ENCODE measurements around the gene RALGPS1. TPM values are rescaled to one million over a fixed set of nuclear protein-coding genes. Genes with fewer than 3 reads are reported as not detected.
A peak's percentile ranks its signal among the peaks of the same experiment; 100 is the strongest.
"Not testable (repeated sequence)": the region's sequence is repeated elsewhere in the genome, so short reads cannot be mapped to it uniquely, and the experiment has no call there.

The RALGPS1 gene
- total RNA-seq, 1 experiment from 2014 or later, result 8.2 TPM

DNA sequence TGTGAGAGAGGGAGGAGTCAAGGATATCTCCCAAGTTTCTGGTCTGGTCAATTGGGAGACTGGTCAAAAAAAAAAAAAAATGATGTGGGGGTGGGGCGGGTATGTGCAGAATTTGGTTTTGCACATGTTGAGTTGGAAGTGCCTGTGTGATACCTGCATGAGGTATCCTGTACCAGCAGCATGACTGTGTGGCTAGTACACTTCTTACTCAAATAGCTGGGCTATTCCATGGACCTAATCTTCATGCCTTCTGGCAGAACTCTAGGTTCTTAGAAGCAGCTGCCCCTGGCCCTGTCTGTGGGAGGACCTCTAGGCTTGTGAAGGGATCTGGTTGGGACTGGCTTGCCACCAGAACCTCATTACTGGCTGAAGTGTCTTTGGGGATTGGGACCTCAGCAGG, 93.5 kb downstream of the RALGPS1 start:
- Histone ChIP-seq H3K9ac (ENCODE audit: low read length) (no peak overlapping the region), H3K9me2 (replicated peaks; ENCODE audit: insufficient read depth, low read length) (no peaks in the 10 kb centered on the region), H3K4me3 (ENCODE audit: low read length) (no peak overlapping the region), H3K4me2 (ENCODE audit: low read depth, low read length, poor library complexity, severe bottlenecking) (no peak overlapping the region), H3K27ac (ENCODE audit: low read length) (no peak overlapping the region), H2AFZ (ENCODE audit: low read length) (no peak overlapping the region), H3K79me2 (ENCODE audit: low read length) (no peaks in the 10 kb centered on the region), H3K27me3 (ENCODE audit: low read length) (no peaks in the 10 kb centered on the region), H4K20me1 (ENCODE audit: insufficient read depth, low read depth, low read length) (no peaks in the 10 kb centered on the region; the same call in 1 of the 2 replicates), H3K4me1 (ENCODE audit: low read length) (no peaks in the 10 kb centered on the region), H3K36me3 (ENCODE audit: insufficient read depth, low read length) (no peaks in the 10 kb centered on the region), H3K9me3 (ENCODE audit: low read length) (no peaks in the 10 kb centered on the region)
- no peak for DNase-seq

GRCh38 chr9:127011772-127012171, 97.2 kb downstream of the RALGPS1 start:
- no peaks in the 10 kb centered on the region for H3K36me3 ChIP-seq (ENCODE audit: insufficient read depth, low read length)
- H3K27me3 ChIP-seq (ENCODE audit: low read length), result no peaks in the 10 kb centered on the region
- H3K9me3 ChIP-seq (ENCODE audit: low read length), result no peaks in the 10 kb centered on the region
- H3K4me1 ChIP-seq (ENCODE audit: low read length), result no peaks in the 10 kb centered on the region
- no peak overlapping the region for H3K4me2 ChIP-seq (ENCODE audit: low read depth, low read length, poor library complexity, severe bottlenecking)
- DNase-seq, result no peak
- H2AFZ ChIP-seq (ENCODE audit: low read length), result no peak overlapping the region
- no peak overlapping the region for H3K9ac ChIP-seq (ENCODE audit: low read length)
- no peak overlapping the region for H3K4me3 ChIP-seq (ENCODE audit: low read length)
- H3K9me2 ChIP-seq (replicated peaks; ENCODE audit: insufficient read depth, low read length), result no peaks in the 10 kb centered on the region
- H4K20me1 ChIP-seq (ENCODE audit: insufficient read depth, low read depth, low read length), result no peaks in the 10 kb centered on the region
- no peaks in the 10 kb centered on the region for H3K79me2 ChIP-seq (ENCODE audit: low read length)
- no peak overlapping the region for H3K27ac ChIP-seq (ENCODE audit: low read length)

GRCh38 chr9:127012250-127012649, 97.7 kb downstream of the RALGPS1 start:
- H3K4me2 ChIP-seq (ENCODE audit: low read depth, low read length, poor library complexity, severe bottlenecking), result no peak overlapping the region
- H3K9ac ChIP-seq (ENCODE audit: low read length), result no peak overlapping the region
- H3K79me2 ChIP-seq (ENCODE audit: low read length), result no peaks in the 10 kb centered on the region
- H3K27me3 ChIP-seq (ENCODE audit: low read length), result no peaks in the 10 kb centered on the region
- H3K27ac ChIP-seq (ENCODE audit: low read length), result no peak overlapping the region
- DNase-seq, result no peak
- no peaks in the 10 kb centered on the region for H4K20me1 ChIP-seq (ENCODE audit: insufficient read depth, low read depth, low read length)
- no peaks in the 10 kb centered on the region for H3K9me3 ChIP-seq (ENCODE audit: low read length)
- H3K4me3 ChIP-seq (ENCODE audit: low read length), result no peak overlapping the region
- no peaks in the 10 kb centered on the region for H3K4me1 ChIP-seq (ENCODE audit: low read length)
- no peaks in the 10 kb centered on the region for H3K36me3 ChIP-seq (ENCODE audit: insufficient read depth, low read length)
- no peak overlapping the region for H2AFZ ChIP-seq (ENCODE audit: low read length)
- no peaks in the 10 kb centered on the region for H3K9me2 ChIP-seq (replicated peaks; ENCODE audit: insufficient read depth, low read length)

DNA sequence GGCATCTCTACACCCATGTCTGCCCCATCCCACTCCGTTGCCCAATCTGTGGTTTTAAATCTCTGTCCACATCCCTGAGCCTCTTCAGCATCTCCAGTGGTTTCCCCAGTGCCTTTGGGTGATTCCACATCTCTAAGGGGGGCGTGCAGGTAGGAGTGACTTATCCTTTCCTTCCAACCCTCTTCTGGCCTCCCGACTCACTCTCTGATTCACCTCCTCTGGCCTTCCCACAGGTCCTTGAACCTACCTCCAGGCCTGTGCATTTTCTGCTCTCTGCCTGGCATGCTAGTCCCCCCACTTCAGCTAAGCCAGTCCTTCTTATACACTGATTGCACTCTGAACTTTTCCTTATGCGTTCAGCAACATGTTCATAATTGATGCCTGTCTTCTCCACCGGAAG, 99.0 kb downstream of the RALGPS1 start:
- H3K79me2 ChIP-seq (ENCODE audit: low read length), result no peaks in the 10 kb centered on the region
- peak; percentile 4 for DNase-seq
- H3K27me3 ChIP-seq (ENCODE audit: low read length), result no peaks in the 10 kb centered on the region

GRCh38 chr9:127014216-127014909, 99.8 kb downstream of the RALGPS1 start:
- no peaks in the 10 kb centered on the region for H3K36me3 ChIP-seq (ENCODE audit: insufficient read depth, low read length)
- H3K9me2 ChIP-seq (replicated peaks; ENCODE audit: insufficient read depth, low read length), result no peaks in the 10 kb centered on the region
- no peak overlapping the region for H2AFZ ChIP-seq (ENCODE audit: low read length)
- no peak overlapping the region for H3K27ac ChIP-seq (ENCODE audit: low read length)
- H3K9ac ChIP-seq (ENCODE audit: low read length), result no peak overlapping the region
- no peak overlapping the region for H3K4me2 ChIP-seq (ENCODE audit: low read depth, low read length, poor library complexity, severe bottlenecking)
- no peaks in the 10 kb centered on the region for H3K79me2 ChIP-seq (ENCODE audit: low read length)
- no peaks in the 10 kb centered on the region for H4K20me1 ChIP-seq (ENCODE audit: insufficient read depth, low read depth, low read length)
- H3K4me1 ChIP-seq (ENCODE audit: low read length), result no peaks in the 10 kb centered on the region
- no peak overlapping the region for H3K4me3 ChIP-seq (ENCODE audit: low read length)
- H3K27me3 ChIP-seq (ENCODE audit: low read length), result no peaks in the 10 kb centered on the region
- DNase-seq, result no peak
- no peaks in the 10 kb centered on the region for H3K9me3 ChIP-seq (ENCODE audit: low read length)

More for the DNA sequence above, 99.0 kb downstream of the RALGPS1 start:
- Histone ChIP-seq H3K9me3 (ENCODE audit: low read length) (no peaks in the 10 kb centered on the region), H3K27ac (ENCODE audit: low read length) (no peak overlapping the region), H2AFZ (ENCODE audit: low read length) (no peak overlapping the region), H3K9ac (ENCODE audit: low read length) (no peak overlapping the region), H3K36me3 (ENCODE audit: insufficient read depth, low read length) (no peaks in the 10 kb centered on the region), H3K4me2 (ENCODE audit: low read depth, low read length, poor library complexity, severe bottlenecking) (no peak overlapping the region), H4K20me1 (ENCODE audit: insufficient read depth, low read depth, low read length) (no peaks in the 10 kb centered on the region), H3K4me1 (ENCODE audit: low read length) (no peaks in the 10 kb centered on the region), H3K4me3 (ENCODE audit: low read length) (no peak overlapping the region), H3K9me2 (replicated peaks; ENCODE audit: insufficient read depth, low read length) (no peaks in the 10 kb centered on the region)

GRCh38 chr9:127014910-127015540, 100.4 kb downstream of the RALGPS1 start:
- Histone ChIP-seq H3K27ac (ENCODE audit: low read length) (no peak overlapping the region), H3K4me2 (ENCODE audit: low read depth, low read length, poor library complexity, severe bottlenecking) (no peak overlapping the region), H2AFZ (ENCODE audit: low read length) (no peak overlapping the region), H3K79me2 (ENCODE audit: low read length) (no peaks in the 10 kb centered on the region), H3K9me3 (ENCODE audit: low read length) (no peaks in the 10 kb centered on the region), H3K36me3 (ENCODE audit: insufficient read depth, low read length) (no peaks in the 10 kb centered on the region), H3K9me2 (replicated peaks; ENCODE audit: insufficient read depth, low read length) (no peaks in the 10 kb centered on the region), H3K27me3 (ENCODE audit: low read length) (no peaks in the 10 kb centered on the region), H4K20me1 (ENCODE audit: insufficient read depth, low read depth, low read length) (no peaks in the 10 kb centered on the region), H3K4me1 (ENCODE audit: low read length) (no peaks in the 10 kb centered on the region), H3K9ac (ENCODE audit: low read length) (no peak overlapping the region), H3K4me3 (ENCODE audit: low read length) (no peak overlapping the region)
- no peak for DNase-seq

DNA sequence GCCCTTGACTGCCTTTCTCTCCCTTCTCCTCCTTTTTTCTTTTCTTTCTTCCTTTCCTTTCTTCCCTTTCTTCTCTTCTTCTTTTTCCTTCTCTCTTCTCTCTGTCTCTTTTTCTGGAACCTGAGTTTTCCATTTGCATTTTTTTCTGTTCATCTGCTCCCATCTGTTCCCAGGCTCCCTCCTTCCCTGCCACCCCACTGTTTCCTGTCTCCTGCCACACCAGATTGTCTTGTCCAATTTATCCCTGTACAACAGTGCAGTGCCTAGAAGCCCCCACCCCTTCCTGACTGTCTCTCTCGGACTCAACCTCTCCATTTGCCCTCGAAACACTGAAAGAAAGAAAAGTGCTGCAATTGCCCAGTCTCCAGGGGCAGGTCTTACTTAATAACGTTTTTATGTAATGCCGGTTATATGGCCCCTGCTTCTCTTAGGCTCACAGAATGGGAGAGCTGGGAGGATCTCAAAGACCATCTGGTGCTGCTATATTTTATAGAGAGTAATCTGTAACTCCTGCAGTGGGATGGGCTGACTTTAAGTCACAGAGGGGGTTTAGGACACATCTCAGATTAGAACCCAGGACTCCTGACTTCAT, 101.4 kb downstream of the RALGPS1 start:
- Histone ChIP-seq H3K4me3 (ENCODE audit: low read length) (no peak overlapping the region), H3K79me2 (ENCODE audit: low read length) (no peaks in the 10 kb centered on the region), H3K4me1 (ENCODE audit: low read length) (no peaks in the 10 kb centered on the region), H3K9me2 (replicated peaks; ENCODE audit: insufficient read depth, low read length) (no peaks in the 10 kb centered on the region), H3K27ac (ENCODE audit: low read length) (no peak overlapping the region), H4K20me1 (ENCODE audit: insufficient read depth, low read depth, low read length) (no peaks in the 10 kb centered on the region), H2AFZ (ENCODE audit: low read length) (no peak overlapping the region), H3K36me3 (ENCODE audit: insufficient read depth, low read length) (no peaks in the 10 kb centered on the region), H3K9me3 (ENCODE audit: low read length) (no peaks in the 10 kb centered on the region), H3K4me2 (ENCODE audit: low read depth, low read length, poor library complexity, severe bottlenecking) (no peak overlapping the region), H3K9ac (ENCODE audit: low read length) (no peak overlapping the region), H3K27me3 (ENCODE audit: low read length) (no peaks in the 10 kb centered on the region)
- no peak for DNase-seq

DNA sequence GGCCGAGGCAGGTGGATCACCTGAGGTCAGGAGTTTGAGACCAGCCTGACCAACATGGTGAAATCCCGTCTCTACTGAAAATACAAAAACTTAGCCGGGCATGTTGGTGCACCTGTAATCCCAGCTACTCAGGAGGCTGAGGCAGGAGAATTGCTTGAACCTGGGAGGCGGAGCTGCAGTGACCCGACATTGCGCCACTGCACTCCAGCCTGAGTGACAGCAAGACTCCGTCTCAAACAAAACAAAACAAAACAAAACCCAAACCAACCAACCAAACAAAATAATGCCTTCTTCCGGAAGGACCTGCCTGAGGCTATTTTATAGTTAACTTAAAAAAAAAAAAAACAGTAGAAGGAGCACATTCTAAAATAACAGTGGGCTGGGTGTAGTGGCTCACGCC, 103.4 kb downstream of the RALGPS1 start:
- H3K4me1 ChIP-seq (ENCODE audit: low read length); H3K4me2 ChIP-seq (ENCODE audit: low read depth, low read length, poor library complexity, severe bottlenecking); H3K4me3 ChIP-seq (ENCODE audit: low read length); H3K9me2 ChIP-seq (replicated peaks; ENCODE audit: insufficient read depth, low read length); H4K20me1 ChIP-seq (ENCODE audit: insufficient read depth, low read depth, low read length); H3K36me3 ChIP-seq (ENCODE audit: insufficient read depth, low read length); H3K9ac ChIP-seq (ENCODE audit: low read length); H3K27me3 ChIP-seq (ENCODE audit: low read length); H3K9me3 ChIP-seq (ENCODE audit: low read length); H3K27ac ChIP-seq (ENCODE audit: low read length); H3K79me2 ChIP-seq (ENCODE audit: low read length); DNase-seq; H2AFZ ChIP-seq (ENCODE audit: low read length): not testable (repeated sequence)
